ENCODE measurements around the gene RELN. TPM values are rescaled to one million over a fixed set of nuclear protein-coding genes. Genes with fewer than 3 reads are reported as not detected.

RELN gene
- total and polyA plus RNA-seq, 3 donors from 2014 or later = 3.8 to 5.8 (median 5.2) TPM

DNA sequence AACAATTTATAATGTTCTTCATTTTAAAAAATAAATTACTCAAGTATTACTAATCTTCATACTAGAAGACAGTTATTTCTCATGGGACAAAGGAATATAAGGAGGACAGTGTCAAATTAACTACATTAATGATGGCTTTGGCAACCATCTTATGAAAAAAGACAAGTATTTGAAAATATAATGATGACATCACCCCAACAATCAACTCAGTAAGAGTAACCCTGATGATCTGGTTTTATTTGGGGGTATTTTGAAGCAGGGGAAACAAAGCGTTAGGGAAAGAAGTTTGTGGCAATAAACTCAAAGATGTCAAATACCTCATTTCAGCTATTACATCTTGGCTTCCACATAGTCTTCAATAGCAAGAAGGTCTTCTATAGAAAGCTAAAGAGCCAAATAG, 29.0 kb upstream of the RELN start:
- intact Hi-C loops (cut with DNase I; ENCODE audit: low total_unique reads) = no loop called here
- WGBS, 2 donors = 86 to 96% methylated on average over 1 of the region's 1 CpG

DNA sequence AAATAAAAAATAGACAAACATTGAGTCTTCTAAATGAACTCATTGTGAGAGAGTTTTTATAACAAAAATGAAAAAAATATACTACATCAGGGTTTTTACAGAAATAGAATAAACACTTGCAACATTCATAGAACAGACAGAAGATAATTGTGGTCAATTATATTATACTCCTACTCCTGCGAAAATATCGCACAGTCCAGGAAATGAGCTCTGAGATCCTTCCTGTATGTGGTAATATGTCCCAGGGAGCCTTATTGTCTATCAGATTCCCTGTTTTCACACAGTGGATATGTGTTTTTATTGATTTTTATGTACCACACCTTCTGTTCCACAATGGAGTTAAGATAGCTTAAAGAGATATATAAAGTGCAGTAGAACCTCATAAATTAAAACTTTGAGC, 27.5 kb upstream of the RELN start:
- 45 to 53% methylated on average over 2 of the region's 2 CpGs for WGBS, 2 donors
- no peak for TF ChIP-seq POLR2A (IDR thresholded peaks at IDR 0.05)
- TF ChIP-seq, protein P1, sequence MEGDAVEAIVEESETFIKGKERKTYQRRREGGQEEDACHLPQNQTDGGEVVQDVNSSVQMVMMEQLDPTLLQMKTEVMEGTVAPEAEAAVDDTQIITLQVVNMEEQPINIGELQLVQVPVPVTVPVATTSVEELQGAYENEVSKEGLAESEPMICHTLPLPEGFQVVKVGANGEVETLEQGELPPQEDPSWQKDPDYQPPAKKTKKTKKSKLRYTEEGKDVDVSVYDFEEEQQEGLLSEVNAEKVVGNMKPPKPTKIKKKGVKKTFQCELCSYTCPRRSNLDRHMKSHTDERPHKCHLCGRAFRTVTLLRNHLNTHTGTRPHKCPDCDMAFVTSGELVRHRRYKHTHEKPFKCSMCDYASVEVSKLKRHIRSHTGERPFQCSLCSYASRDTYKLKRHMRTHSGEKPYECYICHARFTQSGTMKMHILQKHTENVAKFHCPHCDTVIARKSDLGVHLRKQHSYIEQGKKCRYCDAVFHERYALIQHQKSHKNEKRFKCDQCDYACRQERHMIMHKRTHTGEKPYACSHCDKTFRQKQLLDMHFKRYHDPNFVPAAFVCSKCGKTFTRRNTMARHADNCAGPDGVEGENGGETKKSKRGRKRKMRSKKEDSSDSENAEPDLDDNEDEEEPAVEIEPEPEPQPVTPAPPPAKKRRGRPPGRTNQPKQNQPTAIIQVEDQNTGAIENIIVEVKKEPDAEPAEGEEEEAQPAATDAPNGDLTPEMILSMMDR (IDR thresholded peaks at IDR 0.05) = no peak
- H3K9me3 ChIP-seq = no peaks in the 10 kb centered on the region
- no peak overlapping the region for H3K4me3 ChIP-seq
- no peaks in the 10 kb centered on the region for H3K27me3 ChIP-seq
- H3K36me3 ChIP-seq (ENCODE audit: low read depth, missing control alignments) = no peaks in the 10 kb centered on the region
- no peak overlapping the region for H3K27ac ChIP-seq
- no peaks in the 10 kb centered on the region for H3K4me1 ChIP-seq
- intact Hi-C loops (cut with DNase I; ENCODE audit: low total_unique reads) = no loop called here
- no peak for DNase-seq

More for the DNA sequence above, 29.0 kb upstream of the RELN start:
- Histone ChIP-seq H3K9me3 (no peaks in the 10 kb centered on the region), H3K4me1 (no peaks in the 10 kb centered on the region), H3K27ac (no peak overlapping the region), H3K36me3 (ENCODE audit: low read depth, missing control alignments) (no peaks in the 10 kb centered on the region), H3K4me3 (no peak overlapping the region), H3K27me3 (no peaks in the 10 kb centered on the region)
- no peak for DNase-seq
- TF ChIP-seq, protein P1 (IDR thresholded peaks at IDR 0.05) = no peak
- no peak for TF ChIP-seq POLR2A (IDR thresholded peaks at IDR 0.05)

DNA sequence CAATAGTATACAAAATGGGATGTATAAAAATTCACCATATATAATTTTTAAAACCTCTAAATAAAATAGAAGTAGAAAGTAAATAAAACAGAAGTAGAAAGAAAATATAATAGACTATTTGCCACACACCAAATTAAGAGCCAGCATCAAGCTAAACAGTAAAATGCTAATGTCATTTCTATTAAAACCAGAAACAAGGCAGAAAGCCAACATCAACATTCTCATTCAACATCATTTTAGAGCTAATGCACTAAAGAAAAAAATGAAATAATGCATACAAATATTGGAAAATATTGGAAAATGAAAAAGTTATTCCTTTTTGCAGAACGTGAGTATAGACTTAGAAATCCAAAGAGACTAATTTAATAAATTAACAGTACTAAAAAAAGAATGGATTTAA, 23.4 kb upstream of the RELN start:
- WGBS, 2 donors = 46 to 69% methylated on average over 1 of the region's 1 CpG
- intact Hi-C loops (cut with DNase I; ENCODE audit: low total_unique reads) = no loop called here
- H3K4me3 ChIP-seq = no peak overlapping the region

DNA sequence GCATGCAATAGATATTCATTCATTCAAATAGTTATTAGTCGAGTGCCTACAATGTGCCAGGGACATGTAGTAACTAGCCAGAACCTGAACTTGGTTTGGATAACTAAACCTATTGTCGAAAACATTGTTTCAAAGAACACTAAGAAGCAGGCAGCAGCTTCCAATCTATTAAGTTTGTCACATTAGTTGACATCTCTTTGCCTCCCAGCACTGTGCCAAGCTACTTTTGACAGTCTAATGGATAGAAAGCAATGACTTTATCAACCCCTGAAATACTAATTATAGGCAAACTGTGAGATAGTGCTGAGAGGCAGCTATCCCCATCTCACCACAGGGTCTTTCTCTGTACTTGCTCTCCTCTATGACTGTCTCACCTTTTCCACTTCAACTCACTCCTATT, 22.4 kb upstream of the RELN start:
- Histone ChIP-seq H3K36me3 (ENCODE audit: low read depth, missing control alignments) (no peaks in the 10 kb centered on the region), H3K9me3 (no peaks in the 10 kb centered on the region), H3K27ac (no peak overlapping the region), H3K27me3 (no peaks in the 10 kb centered on the region), H3K4me3 (no peak overlapping the region), H3K4me1 (no peaks in the 10 kb centered on the region)
- intact Hi-C loops (cut with DNase I; ENCODE audit: low total_unique reads) = no loop called here
- no peak for DNase-seq
- WGBS, 2 donors = 70 to 75% methylated on average over 2 of the region's 2 CpGs
- TF ChIP-seq POLR2A (IDR thresholded peaks at IDR 0.05) = no peak
- TF ChIP-seq, protein P1 (IDR thresholded peaks at IDR 0.05) = no peak

More for the DNA sequence above, 23.4 kb upstream of the RELN start:
- Histone ChIP-seq H3K36me3 (ENCODE audit: low read depth, missing control alignments) (no peaks in the 10 kb centered on the region), H3K9me3 (no peaks in the 10 kb centered on the region), H3K4me1 (no peaks in the 10 kb centered on the region), H3K27me3 (no peaks in the 10 kb centered on the region), H3K27ac (no peak overlapping the region)
- no peak for TF ChIP-seq POLR2A (IDR thresholded peaks at IDR 0.05)
- TF ChIP-seq, protein P1 (IDR thresholded peaks at IDR 0.05) = no peak
- DNase-seq = no peak

DNA sequence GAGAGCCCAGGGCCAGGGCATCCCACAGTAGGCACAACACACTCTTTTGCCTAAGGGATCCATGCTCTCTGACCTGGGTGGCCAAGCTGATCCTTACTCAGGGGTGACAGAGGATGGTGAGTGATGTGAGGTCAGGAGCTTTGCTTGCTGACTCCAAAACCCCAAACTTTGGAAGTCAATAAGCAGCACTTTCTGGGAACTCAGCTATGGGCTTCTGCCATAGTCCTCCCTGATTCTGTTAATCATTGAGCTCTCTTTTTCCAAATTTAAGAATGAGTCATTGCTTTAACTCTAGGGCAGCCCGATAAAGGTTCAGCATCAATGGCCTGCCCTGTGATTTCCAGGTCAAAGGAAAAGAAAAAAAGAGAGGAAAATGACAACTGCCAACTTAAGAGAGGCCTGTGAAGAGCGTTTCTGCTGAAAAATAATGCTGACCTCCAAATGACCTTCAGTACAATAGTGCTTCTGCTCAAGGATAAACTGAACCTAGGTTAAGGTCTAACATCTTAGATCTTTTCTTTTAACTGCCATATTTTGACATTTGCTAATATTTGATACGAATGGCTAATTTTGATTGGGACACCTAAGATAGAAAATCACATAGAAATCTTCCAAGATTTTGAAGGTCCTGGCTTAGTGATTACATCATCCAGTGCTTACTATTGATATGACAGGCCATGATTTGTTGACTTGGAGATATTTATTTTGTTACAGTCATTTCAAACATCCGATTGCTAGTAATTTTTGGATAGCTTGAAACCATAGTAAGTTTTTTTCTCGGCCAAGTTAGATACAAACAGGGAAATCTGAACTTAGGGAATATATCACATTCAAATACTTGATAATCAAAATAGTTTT, 20.8 kb upstream of the RELN start:
- intact Hi-C loops (cut with DNase I; ENCODE audit: low total_unique reads) = no loop called here
- Histone ChIP-seq H3K9me3 (no peaks in the 10 kb centered on the region), H3K27me3 (no peaks in the 10 kb centered on the region), H3K36me3 (ENCODE audit: low read depth, missing control alignments) (no peaks in the 10 kb centered on the region), H3K27ac (no peak overlapping the region), H3K4me1 (no peaks in the 10 kb centered on the region), H3K4me3 (no peak overlapping the region)
- DNase-seq = no peak
- TF ChIP-seq, protein P1 (IDR thresholded peaks at IDR 0.05) = no peak
- TF ChIP-seq POLR2A (IDR thresholded peaks at IDR 0.05) = no peak
- 79 to 87% methylated on average over 5 of the region's 5 CpGs for WGBS, 2 donors

Data from testis (tissue), 3 donors.